NCI-H2107 treated with DMSO at 0.1 percent for 48 hours (cell line): ENCODE results near the gene MUC13.
"Not testable (repeated sequence)": the region's sequence is repeated elsewhere in the genome, so short reads cannot be mapped to it uniquely, and the experiment has no call there.

Source experiments
- DNase-seq: peaks from one replicate; lab custom pipeline; 2025; ENCODE audit not compliant: unreplicated experiment; lab: John Stamatoyannopoulos, UW

MUC13 gene

GRCh38 chr3:124934577-124934976 lies at the start of gene MUC13:
Gene MUC13, minus strand, starts transcription at chr3:124934751. Its CDS starts 39 bp downstream, at chr3:124934712.
- no peak for DNase-seq

- no peak for DNase-seq
Measured at GRCh38 chr3:124982855-124983254, 48.3 kb upstream of the MUC13 start.

GRCh38 chr3:124981472-124981871 lies 46.9 kb upstream of the MUC13 start:
- no peak for DNase-seq

GRCh38 chr3:124978627-124979026 lies 44.1 kb upstream of the MUC13 start:
- DNase-seq: no peak

- no peak for DNase-seq
Measured at GRCh38 chr3:124976383-124976782, 41.8 kb upstream of the MUC13 start.

GRCh38 chr3:124974691-124975090 lies 40.1 kb upstream of the MUC13 start:
- no peak for DNase-seq

- DNase-seq: no peak
Measured at GRCh38 chr3:124973290-124973689, 38.7 kb upstream of the MUC13 start.

GRCh38 chr3:124972457-124972856 lies 37.9 kb upstream of the MUC13 start:
- DNase-seq: peak; percentile 52

- no peak for DNase-seq
Measured at GRCh38 chr3:124969963-124970722, 35.6 kb upstream of the MUC13 start.

- no peak for DNase-seq
Measured at GRCh38 chr3:124969190-124969589, 34.6 kb upstream of the MUC13 start.

GRCh38 chr3:124967964-124968363 lies 33.4 kb upstream of the MUC13 start:
- DNase-seq: no peak

- DNase-seq: no peak
Measured at GRCh38 chr3:124966521-124967445, 32.2 kb upstream of the MUC13 start.

- DNase-seq: no peak
Measured at GRCh38 chr3:124965413-124965812, 30.9 kb upstream of the MUC13 start.

GRCh38 chr3:124964387-124964786 lies 29.8 kb upstream of the MUC13 start:
- DNase-seq: no peak

- no peak for DNase-seq
Measured at GRCh38 chr3:124963755-124964154, 29.2 kb upstream of the MUC13 start.

GRCh38 chr3:124962403-124962940 lies 27.9 kb upstream of the MUC13 start:
- DNase-seq: no peak

GRCh38 chr3:124960698-124961097 lies 26.1 kb upstream of the MUC13 start:
- DNase-seq: no peak

GRCh38 chr3:124960105-124960504 lies 25.6 kb upstream of the MUC13 start:
- DNase-seq: no peak

GRCh38 chr3:124957951-124958350 lies 23.4 kb upstream of the MUC13 start:
- DNase-seq: not testable (repeated sequence)

- DNase-seq: no peak
Measured at GRCh38 chr3:124952282-124952855, 17.8 kb upstream of the MUC13 start.

- no peak for DNase-seq
Measured at GRCh38 chr3:124951511-124952281, 17.1 kb upstream of the MUC13 start.
